Measurements from ENCODE around the gene CEACAM1. TPM values are rescaled to one million over a fixed set of nuclear protein-coding genes. Genes with fewer than 3 reads are reported as not detected.
"Not testable (repeated sequence)": the region's sequence is repeated elsewhere in the genome, so short reads cannot be mapped to it uniquely, and the experiment has no call there.

Gene CEACAM1
- total RNA-seq, 2 donors from 2014 or later, result 2.6 to 3.0 TPM

DNA sequence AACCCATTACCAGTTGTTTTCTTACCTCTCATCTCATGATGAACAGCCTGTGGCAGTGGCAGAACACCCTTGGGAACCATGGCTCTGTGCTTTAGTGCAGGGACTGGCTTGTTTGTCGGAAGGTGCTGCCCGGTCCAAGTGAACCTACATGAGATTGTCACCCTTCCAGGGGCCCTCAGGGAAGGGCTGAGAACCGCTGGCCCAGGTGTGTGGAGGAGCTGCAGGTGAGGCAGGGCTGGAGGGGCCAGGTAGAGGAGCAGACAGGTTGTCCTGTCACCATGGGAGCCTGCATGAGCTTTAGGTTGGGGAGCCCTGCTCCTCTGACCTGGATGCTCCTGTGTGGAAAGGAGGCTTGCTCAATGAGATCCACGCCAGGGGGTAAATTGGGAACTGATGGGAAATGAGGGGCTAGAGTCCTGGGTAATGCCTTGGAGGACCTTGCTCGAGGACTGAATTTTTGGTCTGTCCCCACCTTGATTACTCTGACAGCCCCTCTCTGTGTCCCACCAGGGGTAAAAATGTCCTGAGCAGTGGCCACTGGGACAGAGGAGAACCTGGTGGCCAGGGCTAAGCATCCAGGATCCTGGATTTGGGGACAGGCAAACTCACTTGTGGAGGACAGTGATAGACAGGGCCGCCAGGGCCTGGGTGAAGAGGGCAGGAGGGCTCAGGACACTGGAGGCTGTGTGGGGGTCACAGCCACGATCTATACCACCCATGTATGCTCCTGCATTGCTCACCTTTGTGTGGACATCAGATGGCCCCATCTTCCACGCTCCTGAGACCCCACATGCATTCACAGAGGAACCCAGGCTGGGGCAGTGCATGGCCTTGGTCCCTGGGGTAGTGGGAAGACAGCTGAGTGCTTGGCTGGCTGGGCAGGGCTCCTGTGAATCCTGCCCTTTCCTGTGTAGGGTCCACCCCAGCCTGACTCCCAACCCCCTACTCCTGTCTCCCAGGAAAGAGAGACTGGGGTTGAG lies 24.1 kb upstream of the CEACAM1 start:
- intact Hi-C loops (cut with DNase I), result no loop called here
- DNase-seq (ENCODE audit: low spot score), result no peak

DNA sequence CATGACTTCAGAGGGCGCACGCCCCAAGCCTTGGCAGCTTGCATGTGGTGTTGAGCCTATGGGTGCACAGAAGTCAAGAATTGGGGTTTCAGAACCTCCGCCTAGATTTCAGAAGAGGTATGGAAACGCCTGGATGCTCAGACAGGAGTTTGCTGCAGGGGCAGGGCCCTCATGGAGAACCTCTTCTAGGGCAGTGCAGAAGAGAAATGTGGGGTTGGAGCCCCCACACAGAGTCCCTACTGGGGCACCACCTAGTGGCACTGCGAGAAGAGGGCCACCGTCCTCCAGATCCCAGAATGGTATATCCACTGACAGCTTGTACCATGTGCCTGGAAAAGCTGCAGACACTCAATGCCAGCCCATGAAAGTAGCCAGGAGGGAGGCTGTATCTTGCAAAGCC lies 22.2 kb upstream of the CEACAM1 start:
- DNase-seq (ENCODE audit: low spot score); intact Hi-C loops (cut with DNase I): not testable (repeated sequence)

DNA sequence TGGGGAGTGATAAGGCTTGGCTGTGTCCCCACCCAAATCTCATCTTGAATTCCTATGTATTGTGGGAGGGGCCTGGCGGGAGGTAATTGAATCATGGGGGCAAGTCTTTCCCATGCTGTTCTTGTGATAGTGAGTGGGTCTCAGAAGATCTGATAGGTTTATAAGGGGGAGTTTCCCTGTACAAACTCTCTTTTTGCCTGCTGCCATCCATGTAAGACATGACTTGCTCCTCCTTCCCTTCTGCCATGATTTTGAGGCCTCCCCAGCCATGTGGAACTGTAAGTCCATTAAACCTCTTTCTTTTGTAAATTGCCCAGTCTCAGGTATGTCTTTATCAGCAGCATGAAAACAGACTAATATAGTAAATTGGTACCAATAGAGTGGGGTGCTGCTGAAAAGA lies 20.8 kb upstream of the CEACAM1 start:
- intact Hi-C loops (cut with DNase I); DNase-seq (ENCODE audit: low spot score): not testable (repeated sequence)

DNA sequence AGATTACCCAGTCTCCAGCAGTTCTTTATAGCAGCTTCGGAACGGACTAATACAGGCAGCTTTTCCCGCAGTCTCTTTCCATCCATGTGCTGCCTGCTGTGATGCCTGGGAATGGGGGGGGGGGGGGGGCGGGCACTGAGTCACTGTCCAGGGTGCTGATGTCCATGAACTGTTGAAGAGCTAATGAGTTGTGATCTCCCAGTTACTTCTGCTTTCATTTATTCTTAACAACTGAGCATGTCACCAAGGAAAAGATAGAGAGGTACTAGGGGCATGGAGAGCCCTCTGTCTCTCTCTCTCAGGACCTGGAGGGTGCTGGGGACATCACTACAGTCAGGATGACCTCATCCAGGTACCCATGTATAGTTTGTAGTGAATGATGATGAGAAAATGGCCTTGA lies 20.3 kb upstream of the CEACAM1 start:
- DNase-seq (ENCODE audit: low spot score), result no peak
- intact Hi-C loops (cut with DNase I), result no loop called here

DNA sequence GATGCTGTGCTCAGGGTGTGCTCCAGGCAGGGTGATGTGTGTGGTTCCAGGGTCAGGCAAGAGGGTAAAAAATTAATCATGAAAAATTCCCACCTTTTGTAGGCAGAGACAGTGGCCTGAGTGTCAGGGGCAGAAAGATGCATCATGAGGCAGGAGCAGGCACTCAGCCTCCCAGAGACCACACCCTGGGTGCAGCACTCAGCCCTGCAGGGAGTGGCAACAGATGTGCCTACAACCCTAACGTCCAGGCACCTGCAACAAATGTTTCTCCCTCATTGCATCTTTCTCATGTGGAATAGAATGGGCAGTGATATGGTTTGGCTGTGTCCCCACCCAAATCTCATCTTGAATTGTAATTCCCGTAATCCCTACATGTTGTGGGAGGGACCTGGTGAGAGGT lies 19.6 kb upstream of the CEACAM1 start:
- intact Hi-C loops (cut with DNase I), result no loop called here
- DNase-seq (ENCODE audit: low spot score), result no peak

DNA sequence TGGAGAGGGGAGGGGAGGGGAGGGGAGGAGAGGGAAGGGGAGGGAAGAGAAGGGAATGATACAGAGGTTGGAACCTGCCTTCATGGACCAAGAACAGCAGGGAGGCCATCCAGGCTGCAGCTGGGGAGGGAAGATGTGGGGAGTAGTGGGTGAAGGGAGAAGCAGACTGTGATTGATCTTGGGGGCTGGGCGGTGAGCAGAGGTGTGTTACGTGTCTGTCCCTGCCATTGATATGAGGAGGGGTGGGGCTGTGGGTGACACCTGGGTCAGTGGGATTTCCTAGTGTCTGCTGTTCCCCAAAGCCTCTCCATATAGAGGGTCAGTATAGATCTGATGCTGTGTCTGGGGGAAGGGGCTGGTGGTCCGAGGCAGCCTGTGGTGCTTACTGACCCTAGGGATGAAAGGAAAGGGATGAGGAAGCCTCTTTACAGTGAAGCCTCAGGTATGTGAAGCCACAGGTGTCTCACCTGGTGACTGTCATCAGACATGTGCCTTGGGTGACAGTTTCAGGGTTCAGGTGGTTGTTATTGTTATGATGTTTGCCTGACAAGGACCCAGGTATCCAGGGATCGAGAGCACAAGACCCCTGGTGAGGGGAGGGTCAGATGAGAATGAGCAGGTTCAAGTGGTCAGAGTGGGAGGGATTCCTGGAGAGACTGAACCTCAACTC lies 18.7 kb upstream of the CEACAM1 start:
- DNase-seq (ENCODE audit: low spot score), result no peak
- intact Hi-C loops (cut with DNase I), result no loop called here

DNA sequence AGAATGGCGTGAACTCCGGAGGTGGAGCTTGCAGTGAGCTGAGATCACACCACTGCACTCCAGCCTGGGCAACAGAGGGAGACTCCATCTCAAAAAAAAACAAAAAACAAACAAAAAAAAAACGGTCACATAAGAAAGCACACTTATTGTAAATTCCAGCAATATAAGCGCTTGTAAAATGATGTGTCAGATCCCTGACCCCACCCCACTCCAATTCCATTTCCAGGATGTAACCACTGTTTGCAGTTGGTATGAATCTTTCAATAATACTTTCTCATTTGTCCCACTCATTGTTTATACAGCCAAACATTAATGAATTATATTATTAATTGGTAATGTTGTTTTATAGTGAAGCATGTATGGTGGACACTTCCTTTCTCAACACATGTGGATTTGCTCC lies 15.9 kb upstream of the CEACAM1 start:
- intact Hi-C loops (cut with DNase I), result no loop called here
- no peak for DNase-seq (ENCODE audit: low spot score)

DNA sequence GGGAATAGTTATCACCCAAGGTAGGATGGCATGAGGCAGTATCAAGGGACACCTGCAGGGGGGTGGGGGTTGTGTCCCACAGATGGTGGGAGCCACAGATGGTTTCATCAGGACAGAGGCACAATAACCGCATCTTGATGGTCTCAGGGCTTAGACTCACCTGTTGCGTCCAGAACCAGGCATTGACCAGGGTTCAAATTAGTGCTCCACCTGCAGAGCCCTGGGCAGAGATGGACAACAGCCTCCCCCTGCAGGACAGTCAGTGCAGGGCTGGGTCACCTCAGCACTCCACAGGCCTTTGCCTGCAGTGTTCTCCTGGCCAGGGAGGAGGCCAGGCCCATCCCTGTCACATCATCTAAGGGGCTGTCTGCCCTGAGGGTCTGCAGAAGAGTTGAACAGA lies 14.5 kb upstream of the CEACAM1 start:
- DNase-seq (ENCODE audit: low spot score), result no peak
- intact Hi-C loops (cut with DNase I), result no loop called here

DNA sequence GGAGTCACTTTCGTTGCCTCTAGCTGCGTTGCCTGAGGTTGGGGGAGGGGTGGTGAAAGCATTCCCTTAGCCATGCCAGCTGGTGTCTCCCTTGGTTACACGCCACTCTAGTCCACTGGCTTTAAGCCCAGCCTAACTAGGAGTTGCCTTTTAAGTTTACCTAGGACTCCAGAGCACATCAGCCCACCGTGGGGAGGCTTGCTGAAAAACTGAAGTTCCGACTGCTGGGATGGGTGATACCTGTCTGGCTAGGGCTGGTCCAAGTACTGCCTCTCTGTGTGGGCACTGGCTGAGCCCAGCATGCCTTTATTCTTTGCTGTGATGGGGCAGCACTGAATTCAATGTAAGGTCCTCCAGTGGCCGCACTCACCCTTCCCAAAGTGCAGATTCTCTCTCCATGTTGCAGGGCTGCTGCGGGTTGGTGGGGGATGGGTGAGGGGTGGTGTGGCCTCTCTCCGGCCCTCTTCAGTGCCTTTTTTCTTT lies 11.8 kb upstream of the CEACAM1 start:
- no peak for DNase-seq (ENCODE audit: low spot score)
- intact Hi-C loops (cut with DNase I), result no loop called here

DNA sequence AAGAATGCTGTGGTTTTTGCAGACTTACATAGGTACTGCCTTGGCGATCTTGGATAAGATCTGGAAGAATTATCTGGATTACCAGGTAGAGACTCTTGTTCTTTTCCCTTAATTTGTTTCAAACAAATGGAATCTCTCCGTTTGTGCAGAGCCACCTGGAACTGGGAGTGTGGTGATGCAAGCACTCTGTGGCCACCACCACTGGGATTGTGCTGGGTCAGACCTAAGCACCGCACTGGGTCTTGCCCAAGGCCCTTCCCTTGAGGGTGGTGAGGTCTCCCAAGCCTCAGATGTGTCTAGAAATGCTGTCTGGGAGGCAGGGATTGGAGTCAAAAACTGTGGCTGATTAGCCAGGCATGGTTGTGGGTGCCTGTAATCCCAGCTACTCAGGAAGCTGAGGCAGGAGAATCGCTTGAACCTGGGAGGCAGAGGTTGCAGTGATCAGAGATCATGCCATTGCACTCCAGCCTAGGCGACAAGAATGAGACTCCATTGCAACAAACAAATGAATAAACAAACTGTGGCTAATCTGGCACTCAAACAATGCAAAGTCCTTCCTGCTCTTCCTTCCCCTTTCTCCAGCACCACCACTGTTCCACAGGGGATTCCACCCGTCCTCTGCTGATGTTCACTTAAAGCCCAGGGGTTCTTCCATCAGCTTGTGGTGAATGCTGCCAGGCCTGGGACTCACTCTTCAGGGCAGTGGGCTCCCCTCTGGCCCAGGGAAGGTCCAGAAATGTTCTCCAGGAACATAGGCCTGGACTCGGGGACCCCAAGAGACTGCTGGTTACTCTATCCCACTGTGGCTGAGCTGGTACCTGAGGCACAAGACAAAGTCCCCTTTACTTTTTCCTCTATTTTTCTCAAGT lies 10.8 kb upstream of the CEACAM1 start:
- DNase-seq (ENCODE audit: low spot score), result no peak
- intact Hi-C loops (cut with DNase I), result no loop called here

DNA sequence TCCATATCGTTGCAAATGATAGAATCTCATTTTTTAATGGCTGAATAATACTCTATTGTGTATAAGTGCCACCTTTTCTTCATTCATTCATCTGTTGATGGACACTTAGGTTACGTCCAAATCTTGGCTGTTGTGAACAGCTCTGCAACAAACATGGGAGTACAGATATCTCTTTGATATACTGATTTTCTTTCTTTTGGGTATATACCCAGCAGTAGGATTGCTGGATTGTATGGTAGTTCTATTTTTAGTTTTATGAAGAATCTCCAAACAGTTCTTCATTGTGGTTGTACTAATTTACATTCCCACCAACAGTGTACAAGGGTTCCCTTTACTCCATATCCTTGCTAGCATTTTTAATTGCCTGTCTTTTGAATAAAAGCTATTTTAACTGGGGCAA lies 7.0 kb upstream of the CEACAM1 start:
- intact Hi-C loops (cut with DNase I), result not testable (repeated sequence)

DNA sequence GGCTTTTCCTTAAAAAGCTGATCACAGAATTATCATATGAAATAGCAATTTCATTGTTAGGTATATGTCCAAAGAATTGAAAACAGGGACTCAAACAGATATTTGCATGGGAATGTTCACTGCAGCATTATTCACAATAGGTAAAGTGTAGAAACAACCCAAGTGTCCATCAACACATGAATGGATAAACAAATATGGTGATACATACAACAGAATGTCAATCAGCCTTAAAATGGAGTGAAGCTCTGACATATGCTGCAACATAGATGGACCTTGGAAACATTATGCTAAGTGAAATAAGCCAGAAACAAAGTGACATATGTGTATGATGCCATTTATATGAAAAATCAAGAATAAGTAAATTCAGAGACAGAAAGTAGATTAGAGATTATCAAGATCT lies 6.1 kb upstream of the CEACAM1 start:
- no peak for DNase-seq (ENCODE audit: low spot score)
- intact Hi-C loops (cut with DNase I), result no loop called here

More for the DNA sequence above, 7.0 kb upstream of the CEACAM1 start:
- DNase-seq (ENCODE audit: low spot score), result not testable (repeated sequence)

DNA sequence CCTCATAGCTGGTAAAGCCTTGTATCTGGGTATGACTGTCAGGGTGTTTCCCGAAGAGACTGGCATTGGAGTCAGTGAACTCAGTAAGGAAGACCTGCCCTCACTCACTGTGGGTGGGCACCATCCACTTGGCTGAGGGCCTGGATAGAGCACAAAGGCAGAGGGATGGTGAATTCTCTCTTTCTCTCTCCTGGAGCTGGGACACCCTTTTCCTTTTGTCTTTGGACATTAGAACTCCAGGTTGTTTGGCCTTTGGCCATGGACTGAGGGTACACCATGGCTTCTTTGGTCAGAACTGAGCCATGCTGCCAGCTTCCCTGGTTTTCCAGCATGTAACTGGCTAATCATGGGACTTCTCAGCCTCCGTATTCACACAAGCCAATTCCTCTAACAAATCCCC lies 4.6 kb upstream of the CEACAM1 start:
- intact Hi-C loops (cut with DNase I), result no loop called here

DNA sequence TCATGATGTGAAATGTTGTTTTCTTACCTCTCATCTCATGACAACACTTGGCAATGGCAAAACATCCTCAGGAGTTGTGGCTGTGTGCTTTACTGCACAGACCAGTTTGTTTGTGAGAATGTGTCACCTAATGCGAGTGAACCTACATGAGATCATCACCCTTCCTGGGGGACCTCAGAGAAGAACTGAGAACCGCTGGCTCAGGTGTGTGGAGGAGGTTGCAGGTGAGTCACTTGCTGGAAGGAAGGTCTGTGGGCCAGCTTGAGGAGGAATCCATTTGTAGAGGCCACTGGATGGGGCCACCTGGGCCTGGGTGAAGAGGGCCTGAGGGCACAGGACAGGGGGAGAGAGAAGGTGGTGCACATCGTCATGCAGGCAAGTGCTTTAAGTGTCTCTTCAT lies 3.0 kb upstream of the CEACAM1 start:
- intact Hi-C loops (cut with DNase I), result no loop called here
- no peak for DNase-seq (ENCODE audit: low spot score)

More for the DNA sequence above, 4.6 kb upstream of the CEACAM1 start:
- DNase-seq (ENCODE audit: low spot score), result no peak

DNA sequence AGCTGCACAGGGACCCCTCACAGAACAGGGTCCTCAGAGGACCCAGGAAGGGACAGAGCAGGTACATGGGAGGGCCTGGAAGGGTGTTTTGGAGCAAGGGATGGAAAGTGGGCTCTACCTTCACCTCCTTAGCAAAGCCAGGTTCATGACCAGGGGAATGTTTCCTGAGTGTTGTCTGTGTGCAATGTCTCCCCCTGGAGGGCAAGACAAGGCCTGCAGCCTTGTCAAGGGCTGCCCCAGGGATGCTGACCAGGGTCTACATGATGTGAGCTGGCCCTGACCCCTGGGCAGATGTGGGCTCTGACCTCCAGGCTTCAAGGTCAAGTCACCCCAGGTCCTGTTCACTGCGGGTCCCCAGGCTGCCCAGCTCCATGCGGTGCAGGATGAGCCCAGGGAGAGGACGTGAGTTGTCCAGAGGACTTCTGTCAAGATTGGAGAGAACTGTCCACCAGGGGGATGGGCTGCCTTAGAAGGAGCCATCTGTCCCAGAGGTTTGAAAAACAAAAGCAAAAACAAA lies 1.0 kb upstream of the CEACAM1 start:
- DNase-seq (ENCODE audit: low spot score), result no peak
- intact Hi-C loops (cut with DNase I), result no loop called here

DNA sequence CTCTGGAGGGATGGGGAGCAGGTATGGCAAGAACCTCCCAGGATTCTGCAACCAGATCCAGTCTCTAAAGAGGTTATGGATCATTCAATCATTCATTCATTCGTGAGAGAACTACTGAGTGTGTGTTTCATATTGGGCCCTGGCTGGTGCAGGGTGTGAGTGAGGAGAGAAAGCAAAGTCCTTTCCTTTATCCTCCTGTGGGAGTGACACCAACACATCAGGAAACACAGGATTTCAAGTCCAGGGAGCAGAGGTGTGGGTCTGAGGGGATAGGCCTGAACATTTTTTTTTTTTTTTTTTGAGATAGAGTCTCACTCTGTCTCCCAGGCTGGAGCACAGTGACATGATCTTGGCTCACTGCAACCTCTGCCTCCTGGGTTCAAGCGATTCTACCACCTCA lies 3.3 kb downstream of the CEACAM1 start:
- intact Hi-C loops (cut with DNase I), result no loop called here
- no peak for DNase-seq (ENCODE audit: low spot score)

DNA sequence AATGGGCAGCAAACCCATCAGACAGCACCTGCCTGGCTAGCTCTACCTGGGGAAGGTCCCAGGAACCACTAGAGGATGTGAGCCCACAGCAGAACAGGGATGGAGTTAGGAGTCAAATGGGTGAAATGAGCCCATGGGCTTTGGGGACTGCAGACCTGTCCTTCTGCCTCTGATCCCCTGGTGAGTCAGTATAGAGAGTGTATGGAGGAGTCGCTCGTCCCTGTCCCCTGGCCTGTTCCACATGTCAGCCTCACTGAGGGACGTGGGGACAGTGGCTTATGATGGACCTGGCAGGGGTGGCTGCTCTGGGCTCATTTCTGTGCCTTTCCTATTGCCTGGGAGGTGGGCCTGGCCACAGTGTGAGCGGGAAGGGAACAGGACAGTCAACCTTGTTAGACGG lies 4.0 kb downstream of the CEACAM1 start:
- intact Hi-C loops (cut with DNase I), result no loop called here
- DNase-seq (ENCODE audit: low spot score), result no peak

DNA sequence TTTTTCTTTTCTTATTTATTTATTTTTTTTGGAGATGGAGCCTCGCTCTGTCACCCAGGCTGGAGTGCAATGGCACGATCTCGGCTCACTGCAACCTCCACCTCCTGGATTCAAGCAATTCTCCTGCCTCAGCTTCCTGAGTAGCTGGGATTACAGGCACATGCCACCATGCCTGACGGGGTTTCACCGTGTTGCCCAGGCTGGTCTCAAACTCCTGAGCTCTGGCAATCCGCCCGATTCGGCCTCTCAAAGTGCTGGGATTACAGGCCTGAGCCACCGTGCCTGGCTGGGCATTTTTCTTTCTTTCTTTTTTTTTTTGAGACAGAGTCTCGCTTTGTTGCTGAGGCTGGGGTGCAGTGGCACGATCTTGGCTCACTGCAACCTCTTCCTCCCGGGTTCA lies 6.0 kb downstream of the CEACAM1 start:
- DNase-seq (ENCODE audit: low spot score); intact Hi-C loops (cut with DNase I): not testable (repeated sequence)

DNA sequence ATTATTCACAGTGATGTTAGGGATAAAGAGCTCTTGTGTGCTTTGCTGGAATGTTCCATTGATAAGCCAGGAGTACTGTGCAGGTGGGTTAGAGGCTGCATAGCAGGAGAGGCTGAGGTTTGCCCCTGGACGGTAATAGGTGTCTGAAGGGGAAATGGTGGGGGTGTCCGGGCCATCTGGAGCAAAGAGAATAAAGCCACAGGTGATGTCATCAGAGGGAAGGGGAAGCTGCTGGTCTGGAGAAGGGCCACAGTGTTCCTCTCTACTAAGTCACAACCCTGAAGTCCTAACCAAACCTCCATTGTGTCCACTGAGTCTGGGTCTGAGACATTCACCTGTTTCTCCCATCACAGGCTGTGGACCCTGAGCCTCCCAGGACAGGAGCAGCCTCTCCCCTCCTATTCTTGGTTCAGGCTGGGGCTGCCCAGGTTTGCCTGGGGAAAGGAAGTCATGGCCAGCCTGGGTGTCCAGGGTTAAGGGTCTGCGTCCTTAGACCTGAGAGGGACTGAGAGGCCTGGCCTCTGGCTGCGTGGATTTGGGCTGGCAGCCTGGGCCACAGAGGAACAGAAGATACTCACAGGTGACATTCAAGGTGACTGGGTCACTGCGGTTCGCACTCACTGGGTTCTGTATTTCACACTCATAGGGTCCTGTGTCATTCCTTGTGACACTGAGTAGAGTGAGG lies 6.8 kb downstream of the CEACAM1 start:
- DNase-seq (ENCODE audit: low spot score), result no peak
- intact Hi-C loops (cut with DNase I), result no loop called here

Data from posterior vena cava (tissue), 2 donors.